HG03280 (cell line): ENCODE results near the gene UNC45A.
"Not testable (repeated sequence)": the region's sequence is repeated elsewhere in the genome, so short reads cannot be mapped to it uniquely, and the experiment has no call there.

Experiments
- ATAC-seq: cut with Tn5 transposase; IDR thresholded peaks from one replicate; pipeline ENCODE4 v1.9.1; 2021; ENCODE audit warnings: mild to moderate bottlenecking, moderate library complexity; ENCODE audit not compliant: unreplicated experiment

Gene UNC45A

GRCh38 chr15:90915808-90916440, 19.2 kb upstream of the UNC45A start:
- no peak for ATAC-seq

GRCh38 chr15:90916461-90916860, 18.6 kb upstream of the UNC45A start:
- ATAC-seq: no peak

GRCh38 chr15:90917569-90917968, 17.5 kb upstream of the UNC45A start:
- ATAC-seq: no peak

GRCh38 chr15:90918034-90918788, 16.9 kb upstream of the UNC45A start:
- no peak for ATAC-seq

GRCh38 chr15:90918835-90919234, 16.2 kb upstream of the UNC45A start:
- ATAC-seq: no peak

- no peak for ATAC-seq
Observed at GRCh38 chr15:90921887-90922286, 13.2 kb upstream of the UNC45A start.

GRCh38 chr15:90922712-90923322, 12.3 kb upstream of the UNC45A start:
- peak; percentile 86 for ATAC-seq

GRCh38 chr15:90924375-90924774, 10.7 kb upstream of the UNC45A start:
- peak; percentile 43 for ATAC-seq

- ATAC-seq: not testable (repeated sequence)
Observed at GRCh38 chr15:90926766-90927165, 8.3 kb upstream of the UNC45A start.

GRCh38 chr15:90928106-90928505, 7.0 kb upstream of the UNC45A start:
- ATAC-seq: not testable (repeated sequence)

- no peak for ATAC-seq
Observed at GRCh38 chr15:90929246-90930019, 5.7 kb upstream of the UNC45A start.

GRCh38 chr15:90930861-90931574, 4.1 kb upstream of the UNC45A start:
- ATAC-seq: no peak

GRCh38 chr15:90931575-90931827, 3.6 kb upstream of the UNC45A start:
- no peak for ATAC-seq

- ATAC-seq: peak; percentile 50
Observed at GRCh38 chr15:90931828-90932659, 3.0 kb upstream of the UNC45A start, which contains the start of gene HDDC3. TSS of gene HDDC3 (minus strand) at chr15:90932549. CDS start at chr15:90932540, 9 bp downstream.

GRCh38 chr15:90932660-90932991, 2.5 kb upstream of the UNC45A start:
- ATAC-seq: no peak

GRCh38 chr15:90933301-90933700, 1.8 kb upstream of the UNC45A start:
- no peak for ATAC-seq

GRCh38 chr15:90934256-90934948, 683 bp upstream of the UNC45A start:
- peak; percentile 27 for ATAC-seq

GRCh38 chr15:90936823-90937222, 1.7 kb downstream of the UNC45A start:
- no peak for ATAC-seq

- no peak for ATAC-seq
Observed at GRCh38 chr15:90938261-90938660, 3.2 kb downstream of the UNC45A start.

- no peak for ATAC-seq
Observed at GRCh38 chr15:90939756-90940155, 4.7 kb downstream of the UNC45A start.
